Activated CD4-positive, alpha-beta T cell treated with anti-CD3 and anti-CD28 coated beads, Interleukin-2, amount 50 U/mL, for 16 hours (primary cell): ENCODE measurements around the gene GLDN.
"Not testable (repeated sequence)": the region's sequence is repeated elsewhere in the genome, so short reads cannot be mapped to it uniquely, and the experiment has no call there.

Experiments used
- DNase-seq: peaks from one replicate; pipeline ENCODE4 v3.0.0-alpha.2; 2020

The GLDN gene

GRCh38 chr15:51390966-51391422 lies 49.5 kb downstream of the GLDN start:
- no peak for DNase-seq

GRCh38 chr15:51396921-51397320 lies 55.5 kb downstream of the GLDN start:
- DNase-seq, result no peak

- DNase-seq, result no peak
Measured at GRCh38 chr15:51398626-51399025, 57.2 kb downstream of the GLDN start.

GRCh38 chr15:51401051-51401780 lies 59.8 kb downstream of the GLDN start:
- DNase-seq, result no peak

GRCh38 chr15:51401872-51402517 lies 60.5 kb downstream of the GLDN start:
- no peak for DNase-seq

- DNase-seq, result no peak
Measured at GRCh38 chr15:51403072-51403878, 61.8 kb downstream of the GLDN start.

GRCh38 chr15:51403946-51404695 lies 62.7 kb downstream of the GLDN start:
- no peak for DNase-seq

- no peak for DNase-seq
Measured at GRCh38 chr15:51405693-51406523, 64.5 kb downstream of the GLDN start.

- DNase-seq, result no peak
Measured at GRCh38 chr15:51414256-51414860, 72.9 kb downstream of the GLDN start.

- DNase-seq, result no peak
Measured at GRCh38 chr15:51416129-51416528, 74.7 kb downstream of the GLDN start.

GRCh38 chr15:51423040-51423439 lies 81.6 kb downstream of the GLDN start:
- DNase-seq, result not testable (repeated sequence)

GRCh38 chr15:51424780-51425179 lies 83.3 kb downstream of the GLDN start:
- DNase-seq, result no peak

GRCh38 chr15:51425517-51426040 lies 84.1 kb downstream of the GLDN start:
- no peak for DNase-seq

- DNase-seq, result no peak
Measured at GRCh38 chr15:51438526-51438925, 97.1 kb downstream of the GLDN start.

GRCh38 chr15:51443282-51443914 lies 101.9 kb downstream of the GLDN start:
- DNase-seq, result no peak

GRCh38 chr15:51444112-51444511 lies 102.7 kb downstream of the GLDN start:
- no peak for DNase-seq

- no peak for DNase-seq
Measured at GRCh38 chr15:51444807-51445206, 103.4 kb downstream of the GLDN start.

GRCh38 chr15:51446029-51446744 lies 104.7 kb downstream of the GLDN start:
- not testable (repeated sequence) for DNase-seq

GRCh38 chr15:51447855-51448621 lies 106.6 kb downstream of the GLDN start:
- DNase-seq, result no peak
